A549 treated with DMSO at 1 μM for 4 hours (cell line): ENCODE results near the gene EPS8L3. TPM values are rescaled to one million over a fixed set of nuclear protein-coding genes. Genes with fewer than 3 reads are reported as not detected.

Experiments used
- total RNA-seq: library from RNA; stranded (reverse); fragments of 200-300 nt; extraction: Qiagen RNA extraction; gene quantifications from 5 replicates; pipeline ENCODE4 v1.2.3, GENCODE V29; 2022; ENCODE audit warnings: low read depth

Gene EPS8L3
- 0.94 to 1.6 TPM (median 1.1 TPM) in 5 replicates for total RNA-seq

GRCh38 chr1:109763646-109764415, at the start of gene EPS8L3:
Gene EPS8L3 (minus strand): TSS chr1:109763923. CDS start chr1:109761749, 2,174 bp downstream.

GRCh38 chr1:109740615-109741373, 22.9 kb downstream of the EPS8L3 start, which contains the start of gene GSTM3:
Gene GSTM3 (minus strand): TSS chr1:109741038. CDS start chr1:109740287, 751 bp downstream.

GRCh38 chr1:109711593-109712320, 52.0 kb downstream of the EPS8L3 start, which contains the start of gene GSTM5:
Gene GSTM5 (plus strand): TSS chr1:109712251. CDS start chr1:109712313, 62 bp downstream.

Other genes starting within 250 kb of the EPS8L3 start
- gene GPR61, start 224.1 kb downstream of the EPS8L3 start, total RNA-seq = not detected in 5 replicates
- gene GNAI3, start 215.3 kb downstream of the EPS8L3 start, total RNA-seq = 4.7 to 5.9 TPM (median 5.4 TPM) in 5 replicates
- gene GNAT2, start 144.3 kb downstream of the EPS8L3 start, total RNA-seq = 0.13 to 0.20 TPM (median 0.18 TPM) in 3 of 5 replicates, not detected in the others
- 28.3 to 31.7 TPM (median 30.6 TPM) in 5 replicates for gene AMPD2, start 144.1 kb downstream of the EPS8L3 start, total RNA-seq
- gene GSTM4, start 107.8 kb downstream of the EPS8L3 start, total RNA-seq = 8.5 to 10.7 TPM (median 9.6 TPM) in 5 replicates
- gene GSTM2, start 95.9 kb downstream of the EPS8L3 start, total RNA-seq = 3.2 to 5.2 TPM (median 4.0 TPM) in 5 replicates
- not detected in 5 replicates for gene GSTM1, start 76.1 kb downstream of the EPS8L3 start, total RNA-seq
- gene GSTM5, start 51.7 kb downstream of the EPS8L3 start, total RNA-seq = not detected in 5 replicates
- gene GSTM3, start 22.9 kb downstream of the EPS8L3 start, total RNA-seq = 21.7 to 33.5 TPM (median 24.4 TPM) in 5 replicates
- gene CSF1, start 146.9 kb upstream of the EPS8L3 start, total RNA-seq = 20.2 to 27.9 TPM (median 27.0 TPM) in 5 replicates
- gene AHCYL1, start 220.8 kb upstream of the EPS8L3 start, total RNA-seq = 50.7 to 61.5 TPM (median 56.9 TPM) in 5 replicates